ENCODE data around the gene ATP23.

The ATP23 gene

GRCh38 chr12:57934819-57935218, 6.5 kb upstream of the ATP23 start:
- TF ChIP-seq TAF1 (IDR thresholded peaks at IDR 0.05; ENCODE audit: borderline replicate concordance, insufficient read depth, low read length) (no peak), REST (IDR thresholded peaks at IDR 0.05; ENCODE audit: insufficient read depth in 1 of 2, low read depth in 2 of 2, low read length in 2 of 2) (no peak), SIN3A (IDR thresholded peaks at IDR 0.05; ENCODE audit: borderline replicate concordance, insufficient read depth, low read length) (no peak), FOXP2 (optimal IDR thresholded peaks at IDR 0.05; ENCODE audit: borderline replicate concordance, extremely low read depth, extremely low read length, insufficient read depth) (no peak), POLR2AphosphoS5 (IDR thresholded peaks at IDR 0.05; ENCODE audit: low read depth, low read length) (no peak)

- TF ChIP-seq REST (IDR thresholded peaks at IDR 0.05; ENCODE audit: insufficient read depth in 1 of 2, low read depth in 2 of 2, low read length in 2 of 2) (no peak), POLR2AphosphoS5 (IDR thresholded peaks at IDR 0.05; ENCODE audit: low read depth, low read length) (no peak), FOXP2 (optimal IDR thresholded peaks at IDR 0.05; ENCODE audit: borderline replicate concordance, extremely low read depth, extremely low read length, insufficient read depth) (no peak), TAF1 (IDR thresholded peaks at IDR 0.05; ENCODE audit: borderline replicate concordance, insufficient read depth, low read length) (no peak), SIN3A (IDR thresholded peaks at IDR 0.05; ENCODE audit: borderline replicate concordance, insufficient read depth, low read length) (no peak)
Observed at GRCh38 chr12:57935331-57935730, 6.0 kb upstream of the ATP23 start.

- TF ChIP-seq POLR2AphosphoS5 (IDR thresholded peaks at IDR 0.05; ENCODE audit: low read depth, low read length) (peak; percentile 90; the same call in 1 of the 2 replicates), SIN3A (IDR thresholded peaks at IDR 0.05; ENCODE audit: borderline replicate concordance, insufficient read depth, low read length) (no peak), TAF1 (IDR thresholded peaks at IDR 0.05; ENCODE audit: borderline replicate concordance, insufficient read depth, low read length) (peak; percentile 50; the same call in 1 of the 2 replicates), REST (IDR thresholded peaks at IDR 0.05; ENCODE audit: insufficient read depth in 1 of 2, low read depth in 2 of 2, low read length in 2 of 2) (no peak), FOXP2 (optimal IDR thresholded peaks at IDR 0.05; ENCODE audit: borderline replicate concordance, extremely low read depth, extremely low read length, insufficient read depth) (peak; percentile 62)
Observed at GRCh38 chr12:57935839-57936512, 5.4 kb upstream of the ATP23 start.

- TF ChIP-seq FOXP2 (optimal IDR thresholded peaks at IDR 0.05; ENCODE audit: borderline replicate concordance, extremely low read depth, extremely low read length, insufficient read depth), result no peak
Observed at GRCh38 chr12:57936513-57936883, 4.9 kb upstream of the ATP23 start.

- TF ChIP-seq REST (IDR thresholded peaks at IDR 0.05; ENCODE audit: insufficient read depth in 1 of 2, low read depth in 2 of 2, low read length in 2 of 2) (no peak), FOXP2 (optimal IDR thresholded peaks at IDR 0.05; ENCODE audit: borderline replicate concordance, extremely low read depth, extremely low read length, insufficient read depth) (no peak), POLR2AphosphoS5 (IDR thresholded peaks at IDR 0.05; ENCODE audit: low read depth, low read length) (no peak)
Observed at GRCh38 chr12:57939291-57939690, 2.1 kb upstream of the ATP23 start.
